22Rv1 (cell line): Measurements from ENCODE around the gene RTL1.

Experiments used
- ZFX ChIP-seq: fragments of 450-650 bp; IDR thresholded peaks from 2 replicates; pipeline ENCODE4 v1.6.1; 2017; ENCODE audit warnings: antibody characterized with exemption, borderline replicate concordance
- TF ChIP-seq, protein P1 (sequence below): fragments of 450-650 bp; IDR thresholded peaks from 2 replicates; pipeline ENCODE4 v1.5.1; 2017; ENCODE audit warnings: mild to moderate bottlenecking

DNA sequence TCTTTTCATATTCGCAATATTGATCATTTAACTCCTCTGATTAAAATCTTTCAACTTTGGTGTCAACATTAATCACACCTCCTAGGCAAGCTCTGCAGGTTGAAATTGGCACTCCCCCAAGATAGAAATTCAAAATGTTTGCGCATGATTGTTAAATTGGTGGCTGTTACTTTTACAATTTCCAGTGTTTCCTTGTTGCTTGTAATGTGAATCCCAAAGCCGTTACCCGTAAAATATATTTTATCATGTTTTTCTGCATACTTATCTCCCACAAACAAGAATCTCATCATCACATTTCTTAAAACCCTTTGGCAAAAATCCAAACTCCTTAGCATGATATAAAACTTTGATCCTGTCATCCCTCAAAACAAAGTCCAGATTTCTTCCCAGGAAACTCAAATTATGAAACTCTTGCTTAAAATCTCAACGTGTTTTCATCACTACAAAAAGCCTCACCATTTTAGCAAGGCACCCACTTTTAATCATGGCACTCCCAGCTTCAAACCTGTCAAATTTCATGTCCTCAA is 14.7 kb downstream of the RTL1 start:
- TF ChIP-seq, protein P1, sequence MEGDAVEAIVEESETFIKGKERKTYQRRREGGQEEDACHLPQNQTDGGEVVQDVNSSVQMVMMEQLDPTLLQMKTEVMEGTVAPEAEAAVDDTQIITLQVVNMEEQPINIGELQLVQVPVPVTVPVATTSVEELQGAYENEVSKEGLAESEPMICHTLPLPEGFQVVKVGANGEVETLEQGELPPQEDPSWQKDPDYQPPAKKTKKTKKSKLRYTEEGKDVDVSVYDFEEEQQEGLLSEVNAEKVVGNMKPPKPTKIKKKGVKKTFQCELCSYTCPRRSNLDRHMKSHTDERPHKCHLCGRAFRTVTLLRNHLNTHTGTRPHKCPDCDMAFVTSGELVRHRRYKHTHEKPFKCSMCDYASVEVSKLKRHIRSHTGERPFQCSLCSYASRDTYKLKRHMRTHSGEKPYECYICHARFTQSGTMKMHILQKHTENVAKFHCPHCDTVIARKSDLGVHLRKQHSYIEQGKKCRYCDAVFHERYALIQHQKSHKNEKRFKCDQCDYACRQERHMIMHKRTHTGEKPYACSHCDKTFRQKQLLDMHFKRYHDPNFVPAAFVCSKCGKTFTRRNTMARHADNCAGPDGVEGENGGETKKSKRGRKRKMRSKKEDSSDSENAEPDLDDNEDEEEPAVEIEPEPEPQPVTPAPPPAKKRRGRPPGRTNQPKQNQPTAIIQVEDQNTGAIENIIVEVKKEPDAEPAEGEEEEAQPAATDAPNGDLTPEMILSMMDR = no peak
- no peak for TF ChIP-seq ZFX
